ENCODE data around the gene NRL.

GRCh38 chr14:24150993-24151392 lies 36.2 kb upstream of the NRL start:
- no peak for TF ChIP-seq CTCF (IDR thresholded peaks at IDR 0.05)
- no peak for TF ChIP-seq EP300 (IDR thresholded peaks at IDR 0.05)
- no peak for TF ChIP-seq POLR2A (IDR thresholded peaks at IDR 0.05)
